Right lobe of liver (tissue), 6 donors: ENCODE measurements around the gene CITED2. TPM values are rescaled to one million over a fixed set of nuclear protein-coding genes. Genes with fewer than 3 reads are reported as not detected.
A peak's percentile ranks its signal among the peaks of the same experiment; 100 is the strongest.
"Not testable (repeated sequence)": the region's sequence is repeated elsewhere in the genome, so short reads cannot be mapped to it uniquely, and the experiment has no call there.

Experiments
- ATAC-seq, 4 donors: fragments of 200-7000 bp; cut with Tn5 transposase; one replicate each; pipeline ENCODE4 v1.9.1; 2020; ENCODE audit warnings: mild to moderate bottlenecking in 4 of 4, moderate library complexity in 4 of 4
- DNase-seq, 3 donors: peaks; one replicate each; pipeline ENCODE4 v3.0.0-alpha.2; 2020
- H3K27ac ChIP-seq, 3 donors: fragments of 200-600 bp; one replicate each; pipeline ENCODE4 v1.8.0; 2022
- H3K27me3 ChIP-seq, 2 donors: fragments of 200-600 bp; one replicate each; pipeline ENCODE4 v1.8.0; 2022
- H3K36me3 ChIP-seq, 4 donors: fragments of 200-600 bp; sonication (generic) in 1 of 4; one replicate each; pipeline versions ENCODE4 v1.5.1 to v1.8.0; 2017 to 2022; ENCODE audit warnings: control low read depth in 1 of 4
- H3K4me1 ChIP-seq, 4 donors: fragments of 200-600 bp; sonication (generic) in 1 of 4; one replicate each; pipeline versions ENCODE4 v1.5.1 to v1.8.0; 2017 to 2022; ENCODE audit warnings: control low read depth in 1 of 4
- H3K4me3 ChIP-seq, 3 donors: fragments of 200-600 bp; one replicate each; pipeline ENCODE4 v1.8.0; 2022
- H3K9me3 ChIP-seq, 4 donors: fragments of 200-600 bp; sonication (generic) in 1 of 4; one replicate each; pipeline versions ENCODE4 v1.5.1 to v1.8.0; 2017 to 2022; ENCODE audit warnings: control low read depth in 1 of 4
- CTCF ChIP-seq, 4 donors: fragments of 200-600 bp in 3 of 4; fragments of 450-650 bp in 1 of 4; IDR thresholded peaks; one replicate each; pipeline versions ENCODE4 v1.5.1 to v1.8.0; 2016 to 2022; ENCODE audit warnings: antibody characterized with exemption in 4 of 4, mild to moderate bottlenecking in 2 of 4
- POLR2A ChIP-seq: fragments of 450-650 bp; IDR thresholded peaks from one replicate; pipeline ENCODE4 v1.6.1; 2017; ENCODE audit warnings: antibody characterized with exemption, mild to moderate bottlenecking
- WGBS: methylation state at CpG from one replicate; pipeline ENCODE4 v1.1.6; 2018; ENCODE audit warnings: low coverage, low lambda C conversion rate; ENCODE audit not compliant: insufficient coverage; ENCODE audit errors: missing lambda C conversion rate; 5-methylcytosine and 5-hydroxymethylcytosine counted together
- intact Hi-C, 2 donors: fragments of 100-400 bp; cut with DNase I; formaldehyde crosslinking; loops; one replicate each; pipeline versions ENCODE4 v1.11.2 to v1.14.1; 2022
- total RNA-seq, 6 experiments: library from RNA; depleted of rRNA in 2 of 6; stranded (reverse); fragments of >200 nt in 2 of 6; fragmentation: NEBNext Ultra II Directional in 3 of 6; extraction: Animal tissue kit (Norgen Biotek cat#: 25700) in 3 of 6; gene quantifications; one replicate each; pipeline versions ENCODE4 v1.1.0 to v1.2.4, GENCODE V29; 2016 to 2023
- donor health status: DM: no; HTN: yes; CAD: no.
- donor health status: DM: no; HTN: no; CAD: no.
- donor health status: DM: no; HTN: no; CAD: no.
- donor health status: DM: no; HTN: yes; CAD: no.
- donor health status: DM: no; HTN: yes; CAD: no.

The CITED2 gene
- total RNA-seq, 6 experiments from 2014 or later, result 76.6 to 373 (median 126) TPM

GRCh38 chr6:139367810-139368351 lies 6.6 kb downstream of the CITED2 start:
- intact Hi-C loops, result no loop called here
- ATAC-seq (peak in 1 of 4 donors; percentile 18), DNase-seq (no peak)
- H3K9me3 ChIP-seq, result no peaks in the 10 kb centered on the region
- no peak overlapping the region for H3K27ac ChIP-seq
- H3K36me3 ChIP-seq, result peaks cover 0 to 12% (median 0%) of the 10 kb centered on the region in 4 donors
- TF ChIP-seq POLR2A, result no peak
- TF ChIP-seq CTCF (IDR thresholded peaks at IDR 0.05), result no peak
- peaks cover 0 to 18% (median 4%) of the 10 kb centered on the region in 4 donors for H3K4me1 ChIP-seq
- H3K27me3 ChIP-seq, result no peaks in the 10 kb centered on the region
- WGBS, result 59% methylated on average over 8 of the region's 8 CpGs
- H3K4me3 ChIP-seq, result no peak overlapping the region

GRCh38 chr6:139364982-139365379 lies 9.5 kb downstream of the CITED2 start:
- H3K9me3 ChIP-seq, result no peaks in the 10 kb centered on the region
- DNase-seq (no peak), ATAC-seq (no peak)
- no peaks in the 10 kb centered on the region for H3K27me3 ChIP-seq
- no peaks in the 10 kb centered on the region for H3K36me3 ChIP-seq
- H3K27ac ChIP-seq, result no peak overlapping the region
- 33% methylated on average over 3 of the region's 3 CpGs for WGBS
- intact Hi-C loops, result no loop called here
- no peak overlapping the region for H3K4me3 ChIP-seq
- no peak for TF ChIP-seq POLR2A
- no peak for TF ChIP-seq CTCF (IDR thresholded peaks at IDR 0.05)
- peaks cover 0 to 4% (median 2%) of the 10 kb centered on the region in 4 donors for H3K4me1 ChIP-seq

- H3K9me3 ChIP-seq, result no peaks in the 10 kb centered on the region
- 40% methylated on average over 4 of the region's 4 CpGs for WGBS
- no peak overlapping the region for H3K27ac ChIP-seq
- DNase-seq (no peak), ATAC-seq (peak; percentile 63 to 85 (median 74))
- H3K27me3 ChIP-seq, result no peaks in the 10 kb centered on the region
- intact Hi-C loops, result no loop called here
- H3K4me1 ChIP-seq, result no peaks in the 10 kb centered on the region
- TF ChIP-seq CTCF (IDR thresholded peaks at IDR 0.05) (peak; percentile 70 to 89 (median 76)), POLR2A (no peak)
- H3K36me3 ChIP-seq, result no peaks in the 10 kb centered on the region
- no peak overlapping the region for H3K4me3 ChIP-seq
Observed at GRCh38 chr6:139364302-139364981, 10.0 kb downstream of the CITED2 start.

GRCh38 chr6:139363797-139364196 lies 10.7 kb downstream of the CITED2 start:
- intact Hi-C loops, H3K4me3 ChIP-seq, DNase-seq, H3K4me1 ChIP-seq, H3K27me3 ChIP-seq, H3K27ac ChIP-seq, ATAC-seq, H3K9me3 ChIP-seq, H3K36me3 ChIP-seq: not testable (repeated sequence)
- 68% methylated on average over 5 of the region's 5 CpGs for WGBS

- H3K9me3 ChIP-seq, intact Hi-C loops: not testable (repeated sequence)
- WGBS, result 56% methylated on average over 1 of the region's 1 CpG
Observed at GRCh38 chr6:139363123-139363522, 11.3 kb downstream of the CITED2 start.

More at GRCh38 chr6:139363123-139363522, 11.3 kb downstream of the CITED2 start:
- not testable (repeated sequence) for H3K4me1 ChIP-seq, H3K4me3 ChIP-seq, H3K36me3 ChIP-seq, H3K27ac ChIP-seq, DNase-seq, ATAC-seq, H3K27me3 ChIP-seq
